ENCODE data around the gene MAG.

- no peak for TF ChIP-seq CTCF (IDR thresholded peaks at IDR 0.05)
- no peak for TF ChIP-seq POLR2A (IDR thresholded peaks at IDR 0.05)
Measured at GRCh38 chr19:35264268-35265125, 27.5 kb upstream of the MAG start.
